ENCODE data around the gene LRRC27.
"Not testable (repeated sequence)": the region's sequence is repeated elsewhere in the genome, so short reads cannot be mapped to it uniquely, and the experiment has no call there.

Gene LRRC27

DNA sequence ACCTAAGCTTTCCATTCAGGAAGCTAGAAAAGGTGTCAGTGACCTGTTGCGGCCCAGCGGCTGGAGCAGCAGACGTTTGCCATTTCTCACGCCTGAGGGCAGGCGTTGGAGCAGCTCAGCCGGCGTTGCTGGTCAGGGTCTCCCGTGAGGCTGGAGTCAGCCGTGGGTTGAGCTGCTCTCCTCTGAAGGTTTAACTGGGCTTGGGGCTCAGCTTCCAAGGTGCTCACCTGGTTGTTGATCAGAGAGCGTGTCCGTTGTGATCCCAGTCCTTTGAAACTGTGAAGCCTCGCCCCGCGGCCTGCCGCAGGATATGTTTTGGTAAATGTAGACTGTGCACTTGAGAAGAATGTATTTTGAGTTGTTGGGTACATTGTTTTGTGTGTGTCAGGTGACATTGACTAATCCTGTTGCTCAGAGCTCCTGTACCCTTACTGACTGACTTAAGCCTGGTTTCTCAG lies 44.4 kb downstream of the LRRC27 start:
- no peak for DNase-seq

- no peak for DNase-seq
These were observed 45.3 kb downstream of the LRRC27 start for GRCh38 chr10:132377326-132377725.

DNA sequence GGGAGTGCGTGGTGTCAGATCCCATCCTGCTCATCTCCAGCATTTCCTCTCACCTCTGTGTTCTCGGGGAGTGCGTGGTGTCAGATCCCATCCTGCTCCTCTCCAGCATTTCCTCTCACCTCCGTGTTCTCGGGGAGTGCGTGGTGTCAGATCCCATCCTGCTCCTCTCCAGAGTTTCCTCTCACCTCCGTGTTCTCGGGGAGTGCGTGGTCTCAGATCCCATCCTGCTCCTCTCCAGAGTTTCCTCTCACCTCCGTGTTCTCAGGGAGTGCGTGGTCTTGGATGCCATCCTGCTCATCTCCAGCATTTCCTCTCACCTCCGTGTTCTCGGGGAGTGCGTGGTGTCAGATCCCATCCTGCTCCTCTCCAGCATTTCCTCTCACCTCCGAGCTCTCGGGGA lies 47.0 kb downstream of the LRRC27 start:
- not testable (repeated sequence) for DNase-seq

DNA sequence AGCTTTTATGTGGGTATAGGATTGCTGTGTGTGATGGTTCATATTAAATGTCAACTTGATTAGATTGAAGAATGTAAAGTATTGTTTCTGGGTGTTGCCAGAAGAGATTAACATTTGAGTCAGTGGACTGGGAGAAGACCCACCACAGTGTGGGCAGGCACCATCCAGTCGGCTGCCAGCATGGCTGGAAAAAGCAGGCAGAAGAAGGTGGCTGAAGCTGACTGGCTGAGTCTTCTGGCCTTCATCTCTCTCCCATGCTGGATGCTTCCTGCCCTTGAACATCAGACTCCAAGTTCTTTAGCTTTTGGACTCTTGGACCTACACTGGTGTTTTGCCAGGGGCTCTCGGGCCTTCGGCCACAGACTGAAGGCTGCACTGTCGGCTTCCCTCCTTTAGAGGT lies 49.0 kb downstream of the LRRC27 start:
- DNase-seq, result not testable (repeated sequence)

GRCh38 chr10:132381741-132382140 lies 49.7 kb downstream of the LRRC27 start:
- DNase-seq, result peak; percentile 74

DNA sequence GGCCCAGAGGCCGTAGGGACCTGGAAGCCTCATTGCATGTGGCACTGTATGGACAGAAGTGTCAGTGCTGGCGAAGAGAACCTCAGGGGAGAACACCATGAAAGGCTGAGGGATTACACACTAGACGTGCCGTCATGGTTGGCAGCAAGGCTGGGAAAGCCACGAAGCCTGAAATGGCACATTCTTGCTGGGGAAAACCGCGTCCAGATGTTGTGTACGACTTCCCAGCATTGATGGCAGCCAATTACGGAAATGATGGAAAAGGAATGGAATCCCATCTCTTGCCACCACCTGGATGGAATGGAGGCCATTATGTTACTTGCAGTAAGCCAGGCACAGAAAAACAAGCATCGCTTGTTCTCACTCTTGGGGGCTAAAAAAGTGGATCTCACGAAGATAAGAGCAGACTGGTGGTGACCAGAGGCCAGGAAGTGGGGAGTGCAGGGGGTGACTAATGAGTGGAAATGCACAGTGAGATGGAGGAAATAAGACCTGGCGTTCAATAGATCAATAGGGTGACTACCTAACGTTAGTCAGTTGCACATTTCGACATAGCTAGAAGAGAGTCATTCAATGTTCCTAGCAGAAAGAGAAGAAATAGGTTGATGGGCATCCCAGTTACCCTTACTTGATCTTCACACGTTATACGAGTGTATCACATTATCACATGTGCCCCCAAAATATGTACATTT lies 50.4 kb downstream of the LRRC27 start:
- DNase-seq, result no peak

GRCh38 chr10:132383101-132383500 lies 51.1 kb downstream of the LRRC27 start:
- DNase-seq, result no peak

DNA sequence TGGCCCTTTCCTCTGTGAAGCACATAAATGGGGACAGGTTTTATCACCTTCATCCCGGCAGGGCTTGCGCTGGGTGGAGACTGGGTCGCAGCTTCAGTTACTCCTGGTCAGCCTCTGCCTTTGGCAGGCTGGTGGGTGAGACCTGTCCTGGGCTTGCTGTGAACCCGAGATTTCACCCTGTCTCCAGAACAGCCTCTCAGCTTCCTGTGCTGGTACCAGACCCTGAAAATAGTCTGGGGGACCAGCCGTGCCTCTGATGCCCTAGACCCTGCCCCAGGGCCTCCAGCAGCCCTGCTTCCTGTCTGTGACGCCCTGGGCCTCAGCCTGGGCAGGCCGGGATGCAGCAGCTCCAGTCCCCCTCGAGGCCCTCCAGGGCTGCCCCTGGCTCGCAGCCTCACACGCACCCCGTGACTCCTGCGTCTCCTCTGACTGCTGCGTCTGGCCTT lies 51.8 kb downstream of the LRRC27 start:
- no peak for DNase-seq

DNA sequence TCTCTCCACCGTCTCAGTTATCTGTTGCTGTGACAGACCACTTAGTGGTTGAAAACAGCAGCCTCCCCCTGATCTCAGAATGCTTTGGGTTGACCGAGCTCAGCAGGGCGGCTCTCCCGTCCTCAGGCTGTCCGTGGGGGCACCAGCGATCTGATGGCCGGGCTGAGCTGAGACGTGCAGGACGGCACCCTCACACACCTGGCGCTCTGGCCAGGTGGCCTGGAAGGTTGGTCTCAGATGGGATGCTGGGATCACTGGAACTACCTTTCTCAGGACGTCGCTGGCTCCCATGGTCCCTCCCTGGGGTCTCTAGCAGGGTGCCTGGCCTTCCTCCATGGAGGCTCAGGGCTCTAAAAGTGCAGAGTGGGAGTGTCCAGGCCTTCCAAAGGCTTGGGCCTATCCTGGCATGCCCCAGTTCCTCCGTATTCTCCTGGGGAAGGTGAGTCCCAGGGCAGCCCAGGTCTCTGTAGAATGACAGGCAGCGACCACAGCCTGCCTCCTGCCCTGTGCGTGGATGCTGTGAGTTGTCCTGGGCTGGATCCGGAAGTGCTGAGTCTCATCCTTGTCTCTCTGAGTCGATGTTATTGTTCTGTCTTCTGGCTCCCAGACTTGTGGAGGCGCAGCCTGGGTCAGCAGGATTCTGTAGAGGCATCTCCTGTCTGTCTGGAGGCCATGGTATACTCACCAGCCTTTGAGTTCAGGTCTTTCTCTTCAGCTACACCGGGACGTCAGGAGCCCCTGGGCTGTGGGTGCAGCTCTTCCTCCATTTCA lies 52.8 kb downstream of the LRRC27 start:
- DNase-seq, result no peak

DNA sequence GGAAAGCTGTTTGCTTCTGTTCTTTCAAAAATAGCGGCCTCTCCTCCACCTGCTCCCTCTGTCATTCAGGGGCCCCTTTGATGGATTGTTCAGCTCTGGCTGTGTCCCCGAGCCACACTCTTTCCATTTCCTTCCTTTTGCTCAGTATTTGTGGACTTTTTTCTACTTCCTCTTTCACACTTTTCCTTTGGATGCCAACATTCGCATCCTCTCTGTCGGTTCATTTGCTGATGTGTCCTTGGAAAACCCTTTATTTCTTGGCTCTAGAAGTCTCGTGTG lies 53.3 kb downstream of the LRRC27 start:
- DNase-seq, result no peak

DNA sequence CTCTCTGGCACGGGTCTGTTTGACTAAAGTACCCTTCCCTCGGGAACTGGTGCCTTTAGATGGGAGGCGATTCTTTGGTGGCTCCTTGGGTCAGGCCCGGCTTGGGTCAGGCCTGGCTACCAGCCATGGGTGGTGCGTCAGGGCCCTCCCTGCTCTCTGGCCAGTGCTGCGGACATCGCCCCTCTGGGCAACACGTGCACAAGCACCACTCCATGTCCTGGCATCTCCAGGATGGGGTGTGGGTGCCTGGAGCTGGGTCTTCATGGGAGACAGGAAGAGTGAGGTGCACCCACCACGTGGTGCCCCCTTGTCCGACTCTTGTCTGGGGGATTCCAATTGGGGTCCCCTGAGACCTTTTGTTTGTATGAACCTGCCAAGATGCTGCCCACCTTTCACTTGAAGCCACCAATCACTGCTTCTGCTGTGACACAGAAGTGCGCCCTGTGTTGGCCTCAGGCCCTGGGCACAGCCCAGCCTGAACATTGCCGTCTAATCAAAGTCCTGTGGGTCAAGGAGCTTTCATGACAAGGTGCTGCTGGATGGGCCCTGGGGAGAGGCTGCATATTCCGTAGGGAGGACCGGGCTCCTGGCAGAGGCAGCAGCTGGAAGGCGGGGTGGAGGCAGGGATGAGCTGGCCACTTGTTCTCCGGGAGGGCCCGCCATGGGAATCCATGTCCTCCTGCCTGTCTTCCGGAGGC lies 53.9 kb downstream of the LRRC27 start:
- DNase-seq, result no peak

GRCh38 chr10:132386419-132386831 lies 54.4 kb downstream of the LRRC27 start:
- no peak for DNase-seq

- DNase-seq, result not testable (repeated sequence)
These were observed 54.9 kb downstream of the LRRC27 start for GRCh38 chr10:132386896-132387295.

GRCh38 chr10:132387764-132388210 lies 55.8 kb downstream of the LRRC27 start:
- DNase-seq, result peak; percentile 82

GRCh38 chr10:132388891-132389432 lies 57.0 kb downstream of the LRRC27 start:
- no peak for DNase-seq

DNA sequence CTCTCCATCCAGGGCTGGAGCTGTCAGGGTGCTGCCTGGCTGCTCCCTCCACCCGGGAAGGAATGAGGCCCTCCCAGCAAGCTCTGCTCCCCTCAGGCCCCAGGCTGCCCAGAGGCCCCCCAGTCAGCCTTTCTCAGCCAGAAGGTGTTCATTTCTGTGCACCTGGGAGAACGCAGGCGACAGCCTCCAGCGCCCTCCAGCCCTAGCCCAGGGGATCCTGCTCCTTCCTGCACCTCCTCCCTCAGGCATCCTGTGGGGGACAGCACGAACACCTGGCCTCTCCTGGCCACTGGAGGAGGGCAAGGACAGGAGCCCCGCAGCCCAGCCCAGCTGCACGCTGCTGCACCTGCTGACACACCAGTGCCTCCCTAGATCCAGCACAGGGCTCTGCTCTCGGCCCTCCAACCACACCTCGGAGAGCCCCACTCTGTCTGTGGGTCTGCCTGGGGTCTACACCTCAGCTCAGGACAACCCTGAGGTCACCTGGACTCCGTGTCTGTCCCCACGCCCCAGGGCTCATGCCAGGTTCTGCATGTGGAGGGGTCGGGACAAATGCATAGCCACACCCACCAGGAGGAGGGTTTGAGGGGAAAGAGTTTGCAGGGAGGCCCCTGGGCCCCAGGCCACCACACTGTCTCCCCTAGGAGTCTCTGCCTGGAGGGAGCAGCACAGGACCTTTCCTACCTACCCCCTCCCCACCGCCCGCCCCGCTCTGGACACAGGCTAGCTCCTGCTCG lies 57.6 kb downstream of the LRRC27 start:
- DNase-seq, result no peak

DNA sequence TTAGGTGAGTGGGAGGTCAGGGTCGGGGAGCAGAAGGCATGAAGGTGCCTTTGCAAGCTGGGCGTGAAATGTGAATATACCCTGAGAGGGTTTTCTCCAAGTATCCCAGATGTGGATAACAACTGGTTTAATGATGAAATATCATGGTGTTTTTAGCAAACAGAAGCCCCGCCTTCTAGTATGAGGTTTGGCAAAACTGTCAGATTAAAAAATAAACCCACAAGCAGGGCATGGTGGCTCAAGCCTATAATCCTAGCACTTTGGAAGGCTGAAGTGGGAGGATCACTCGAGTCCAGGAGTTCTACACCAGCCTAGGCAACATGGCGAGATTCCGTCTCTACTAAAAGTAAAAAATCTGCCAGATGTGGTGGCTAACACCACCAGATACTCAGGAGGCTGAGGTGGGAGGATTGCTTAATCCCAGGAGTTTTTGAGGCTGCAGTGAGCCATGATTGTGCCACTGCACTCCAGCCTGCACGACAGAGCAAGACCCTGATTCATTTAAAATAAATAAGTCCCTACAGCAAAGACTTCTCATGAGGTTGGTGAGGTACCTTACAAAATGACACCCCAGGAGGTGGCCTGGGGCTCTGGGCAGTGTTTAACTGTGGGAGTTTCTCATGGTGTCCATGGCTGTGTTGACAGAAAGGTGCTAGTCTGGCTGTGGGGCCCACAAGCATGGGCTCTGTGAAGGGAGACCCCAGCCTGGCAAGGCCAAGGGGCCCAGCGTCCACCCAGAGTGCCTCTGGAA lies 58.4 kb downstream of the LRRC27 start:
- DNase-seq, result peak; percentile 47

DNA sequence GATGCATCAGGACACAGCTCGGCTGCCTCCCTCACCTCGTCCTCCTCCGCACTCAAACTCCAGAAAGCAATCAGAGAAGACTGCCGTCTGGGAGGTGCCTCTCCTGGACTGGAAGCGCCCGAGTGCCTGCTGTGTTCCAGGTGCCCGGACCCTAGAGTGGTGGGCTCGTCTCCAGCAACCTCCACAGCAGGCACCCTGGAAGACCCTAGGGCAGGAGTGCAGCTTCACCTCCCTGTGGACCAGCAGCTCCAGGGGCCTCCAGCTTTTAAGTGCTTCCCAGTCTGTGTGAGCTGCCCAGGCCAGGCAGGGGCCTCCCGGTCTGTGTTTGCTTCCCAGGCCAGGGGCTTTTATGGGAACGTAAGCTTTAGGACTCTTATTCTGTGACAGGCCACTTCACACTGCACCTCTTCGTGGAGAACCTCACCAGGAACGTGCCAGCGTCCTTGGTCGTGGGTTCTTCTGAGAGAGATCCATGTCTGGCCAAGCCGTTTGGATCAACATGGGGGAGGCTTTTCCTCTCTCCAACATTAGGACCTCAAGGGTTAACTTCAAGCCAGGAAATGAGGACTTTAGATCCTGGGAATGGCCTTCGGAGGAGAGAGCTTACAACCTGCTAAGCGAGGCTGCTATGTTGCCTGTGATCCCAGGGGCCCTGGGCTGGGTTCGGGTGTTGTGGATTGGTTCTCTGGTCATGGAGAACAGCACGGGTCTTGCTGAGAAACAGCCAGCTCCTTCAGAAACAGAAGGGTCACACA lies 59.1 kb downstream of the LRRC27 start:
- no peak for DNase-seq

GRCh38 chr10:132391676-132392020 lies 59.7 kb downstream of the LRRC27 start:
- DNase-seq, result no peak

DNA sequence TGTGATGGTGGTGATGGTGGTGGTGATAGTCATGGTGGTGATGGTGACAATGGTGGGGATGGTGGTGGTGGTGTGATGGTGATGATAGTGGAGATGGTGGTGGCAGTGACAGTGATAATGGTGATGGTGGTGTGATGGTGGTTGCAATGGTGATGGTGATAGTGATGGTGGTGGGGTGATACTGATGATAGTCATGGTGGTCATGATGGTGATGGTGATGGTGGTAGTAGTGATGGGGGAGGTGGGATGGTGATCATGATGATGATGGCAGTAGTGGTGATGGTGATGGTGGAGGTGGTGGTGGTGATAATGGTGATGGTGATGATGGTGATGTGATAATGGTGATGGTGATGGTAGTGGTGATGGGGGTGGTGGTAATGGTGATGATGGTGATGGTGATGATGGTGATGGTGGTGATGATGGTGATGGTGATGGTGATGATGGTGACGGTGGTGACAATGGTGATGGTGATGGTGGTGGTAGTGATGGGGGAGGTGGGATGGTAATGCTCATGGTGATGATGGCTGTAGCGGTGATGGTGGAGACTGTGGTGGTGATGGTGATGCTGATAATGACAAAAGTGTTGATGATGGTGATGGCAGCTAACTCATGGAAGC lies 60.3 kb downstream of the LRRC27 start:
- no peak for DNase-seq

Measured in hematopoietic multipotent progenitor cell treated with erythropoietin and hydrocortisone succinate and interleukin-3 and kit ligand, for 6 days (in vitro differentiated cells).